ENCODE results near the gene POU3F1.

The POU3F1 gene

GRCh38 chr1:37994886-37995566 lies 51.6 kb downstream of the POU3F1 start:
- DNase-seq (ENCODE audit: insufficient read length, low spot score), result no peak
- FAIRE-seq, result no peak
- TF ChIP-seq POLR2A (IDR thresholded peaks at IDR 0.05; ENCODE audit: low read depth, low read length) (no peak), PAX5 (IDR thresholded peaks at IDR 0.05; ENCODE audit: insufficient read depth, low read length, severe bottlenecking) (no peak), SPI1 (IDR thresholded peaks at IDR 0.05; ENCODE audit: low read depth, low read length) (peak; percentile 46; the same call in 1 of the 2 replicates), POU2F2 (IDR thresholded peaks at IDR 0.05; ENCODE audit: low read depth, low read length) (no peak)
